CD14-positive monocyte (primary cell): Measurements from ENCODE around the gene ZCCHC14. TPM values are rescaled to one million over a fixed set of nuclear protein-coding genes. Genes with fewer than 3 reads are reported as not detected.
"Not testable (repeated sequence)": the region's sequence is repeated elsewhere in the genome, so short reads cannot be mapped to it uniquely, and the experiment has no call there.

Source experiments
- DNase-seq, 3 donors: peaks; one replicate each; pipeline ENCODE4 v3.0.0-alpha.2; 2011 to 2022
- H2AFZ ChIP-seq: 2 replicates; pipeline ENCODE4 v1.6.0; 2012; ENCODE audit warnings: mild to moderate bottlenecking, low read depth, low read length, inconsistent platforms; ENCODE audit not compliant: insufficient read depth, poor library complexity, severe bottlenecking
- H3K27ac ChIP-seq, 2 donors: 1 replicate in 1 of 2; 2 replicates in 1 of 2; pipeline ENCODE4 v1.5.1; 2012 to 2013; ENCODE audit warnings: low read length in 2 of 2, control low read depth in 1 of 2, inconsistent platforms in 1 of 2, low read depth in 1 of 2, mild to moderate bottlenecking in 1 of 2
- H3K27me3 ChIP-seq, 2 donors: one replicate each; pipeline versions ENCODE4 v1.6.0 to v1.6.1; 2011 to 2013; ENCODE audit warnings: low read length in 2 of 2; ENCODE audit not compliant: control insufficient read depth in 2 of 2, insufficient read depth in 2 of 2
- H3K36me3 ChIP-seq, 2 donors: replicated peaks in 1 of 2; 1 replicate in 1 of 2; 2 replicates in 1 of 2; pipeline versions ENCODE4 v1.5.1 to v1.6.1; 2012 to 2013; ENCODE audit warnings: low read length in 2 of 2, control low read depth in 1 of 2, inconsistent platforms in 1 of 2, mild to moderate bottlenecking in 1 of 2; ENCODE audit not compliant: insufficient read depth in 2 of 2, control insufficient read depth in 1 of 2
- H3K4me1 ChIP-seq, 2 donors: 1 replicate in 1 of 2; 2 replicates in 1 of 2; pipeline versions ENCODE4 v1.5.1 to v1.6.1; 2012 to 2013; ENCODE audit warnings: low read length in 2 of 2, control low read depth in 1 of 2, inconsistent platforms in 1 of 2, mild to moderate bottlenecking in 1 of 2, moderate library complexity in 1 of 2; ENCODE audit not compliant: insufficient read depth in 2 of 2, control insufficient read depth in 1 of 2
- H3K4me2 ChIP-seq: replicated peaks from 2 replicates; pipeline ENCODE3; 2012; ENCODE audit warnings: low read length, moderate library complexity, mild to moderate bottlenecking; ENCODE audit not compliant: poor library complexity, severe bottlenecking; ENCODE audit errors: extremely low read depth
- H3K4me3 ChIP-seq, 3 experiments: fragments of 200-600 bp in 1 of 3; sonication (generic) in 1 of 3; replicated peaks in 1 of 3; 1 replicate in 2 of 3; 2 replicates in 1 of 3; pipeline ENCODE4 v1.5.1; 2011 to 2013; ENCODE audit warnings: low read length in 3 of 3, mild to moderate bottlenecking in 3 of 3, control low read depth in 2 of 3, low read depth in 2 of 3, inconsistent platforms in 1 of 3, moderate library complexity in 1 of 3
- H3K79me2 ChIP-seq: 2 replicates; pipeline ENCODE4 v1.6.0; 2012; ENCODE audit warnings: mild to moderate bottlenecking, control low read depth, inconsistent platforms, low read length, moderate library complexity; ENCODE audit not compliant: insufficient read depth
- H3K9ac ChIP-seq: 2 replicates; pipeline ENCODE4 v1.6.0; 2017; ENCODE audit warnings: low read length, mild to moderate bottlenecking; ENCODE audit not compliant: insufficient read depth, poor library complexity, severe bottlenecking
- H3K9me3 ChIP-seq, 2 donors: replicated peaks in 1 of 2; 1 replicate in 1 of 2; 2 replicates in 1 of 2; pipeline versions ENCODE4 v1.5.1 to v1.6.1; 2012 to 2013; ENCODE audit warnings: low read length in 2 of 2, control low read depth in 1 of 2; ENCODE audit not compliant: control insufficient read depth in 1 of 2, insufficient read depth in 1 of 2
- H4K20me1 ChIP-seq: 2 replicates; pipeline ENCODE4 v1.6.0; 2012; ENCODE audit warnings: mild to moderate bottlenecking, low read length, control low read depth, moderate library complexity; ENCODE audit not compliant: insufficient read depth
- H3K27ac Mint-ChIP-seq, 7 donors: one replicate each; pipeline ENCODE4 v1.8.0; 2020; ENCODE audit warnings: mild to moderate bottlenecking in 7 of 7, mixed read lengths in 7 of 7, moderate library complexity in 6 of 7, inconsistent platforms in 2 of 7
- H3K27me3 Mint-ChIP-seq, 3 donors: one replicate each; pipeline ENCODE4 v1.8.0; 2021 to 2022; ENCODE audit warnings: low read depth in 3 of 3, mild to moderate bottlenecking in 3 of 3, mixed read lengths in 3 of 3, moderate library complexity in 3 of 3, inconsistent platforms in 1 of 3
- H3K36me3 Mint-ChIP-seq, 2 donors: one replicate each; pipeline ENCODE4 v1.8.0; 2020; ENCODE audit warnings: mixed read lengths in 2 of 2, inconsistent platforms in 1 of 2, mild to moderate bottlenecking in 1 of 2
- H3K4me1 Mint-ChIP-seq: one replicate; pipeline ENCODE4 v1.8.0; 2020; ENCODE audit warnings: mild to moderate bottlenecking, mixed read lengths
- H3K4me3 Mint-ChIP-seq, 2 donors: one replicate each; pipeline ENCODE4 v1.8.0; 2020; ENCODE audit warnings: mild to moderate bottlenecking in 2 of 2, mixed read lengths in 2 of 2, moderate library complexity in 1 of 2
- H3K9me3 Mint-ChIP-seq, 7 donors: one replicate each; pipeline ENCODE4 v1.8.0; 2020 to 2022; ENCODE audit warnings: mixed read lengths in 7 of 7, mild to moderate bottlenecking in 6 of 7, moderate library complexity in 6 of 7, inconsistent platforms in 2 of 7
- whole genome bisulfite sequencing: methylation state at CpG from one replicate; pipeline ENCODE4 v1.1.5; 2013; ENCODE audit warnings: missing lambda C conversion rate; ENCODE audit not compliant: insufficient coverage; 5-methylcytosine and 5-hydroxymethylcytosine counted together
- intact Hi-C, 2 donors: fragments of 100-400 bp; cut with micrococcal nuclease; formaldehyde crosslinking; loops; one replicate each; pipeline versions ENCODE4 v1.15.0 to v1.15.1; 2023
- polyA plus RNA-seq, 3 donors: library from polyadenylated mRNA; depleted of rRNA in 1 of 3; unstranded in 2 of 3; stranded (reverse) in 1 of 3; fragments of 300-500 nt in 2 of 3; fragments of >200 nt in 1 of 3; fragmentation: Illumina TruSeq in 2 of 3; gene quantifications; 1 replicate in 2 of 3; 2 replicates in 1 of 3; pipeline ENCODE4 v1.2.3, GENCODE V29; 2012 to 2021
- TF ChIP-seq, protein P1 (sequence below): fragments of 200-600 bp; IDR thresholded peaks from one replicate; pipeline ENCODE4 v1.8.0; 2022; ENCODE audit warnings: antibody characterized with exemption, mild to moderate bottlenecking

Gene ZCCHC14
- polyA plus RNA-seq, 3 donors = 0.11 to 4.0 (median 0.22) TPM

DNA sequence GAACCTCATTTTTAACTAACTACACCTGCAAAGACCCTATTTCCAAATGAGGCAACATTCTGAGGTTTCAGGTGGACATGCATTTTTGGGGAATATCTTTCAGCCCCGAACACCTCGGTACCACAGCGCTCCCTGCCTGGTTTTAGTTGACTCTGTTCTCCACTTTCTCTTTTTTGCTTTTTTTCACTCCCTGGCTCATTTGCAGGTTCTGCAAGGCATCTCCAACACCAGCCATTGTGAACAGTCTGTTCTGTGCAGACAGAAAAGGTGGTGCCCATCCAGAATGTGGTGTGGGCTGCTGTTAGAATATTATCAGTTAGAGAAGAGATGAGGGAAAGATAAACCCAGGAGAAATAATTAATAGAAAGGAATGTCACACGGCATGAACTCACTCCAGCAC, 32.5 kb upstream of the ZCCHC14 start:
- intact Hi-C loops = no loop called here
- WGBS = 82% methylated on average over 3 of the region's 4 CpGs

DNA sequence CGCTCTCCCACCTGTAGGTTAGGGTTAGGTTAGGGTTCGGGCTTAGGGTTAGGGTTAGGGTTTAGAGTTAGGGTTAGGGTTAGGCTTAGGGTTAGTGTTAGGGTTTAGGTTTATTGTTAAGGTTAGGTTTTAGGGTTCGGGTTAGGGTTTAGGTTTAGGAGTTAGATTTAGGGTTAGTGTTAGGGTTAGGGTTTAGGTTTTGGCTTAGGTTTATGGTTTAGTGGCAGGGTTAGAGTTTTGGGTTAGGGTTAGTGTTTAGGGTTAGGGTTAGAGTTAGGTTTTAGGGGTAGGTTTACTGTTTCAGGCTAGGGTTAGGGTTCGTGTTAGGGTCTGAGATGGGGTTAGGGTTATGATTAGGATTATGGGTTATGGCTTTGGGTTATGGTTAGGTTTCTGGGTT, 31.6 kb upstream of the ZCCHC14 start:
- DNase-seq = no peak
- no peaks in the 10 kb centered on the region for H3K4me1 ChIP-seq
- H3K27ac Mint-ChIP-seq = peak overlapping the region in 1 of 7 donors; percentile 7
- TF ChIP-seq, protein P1, sequence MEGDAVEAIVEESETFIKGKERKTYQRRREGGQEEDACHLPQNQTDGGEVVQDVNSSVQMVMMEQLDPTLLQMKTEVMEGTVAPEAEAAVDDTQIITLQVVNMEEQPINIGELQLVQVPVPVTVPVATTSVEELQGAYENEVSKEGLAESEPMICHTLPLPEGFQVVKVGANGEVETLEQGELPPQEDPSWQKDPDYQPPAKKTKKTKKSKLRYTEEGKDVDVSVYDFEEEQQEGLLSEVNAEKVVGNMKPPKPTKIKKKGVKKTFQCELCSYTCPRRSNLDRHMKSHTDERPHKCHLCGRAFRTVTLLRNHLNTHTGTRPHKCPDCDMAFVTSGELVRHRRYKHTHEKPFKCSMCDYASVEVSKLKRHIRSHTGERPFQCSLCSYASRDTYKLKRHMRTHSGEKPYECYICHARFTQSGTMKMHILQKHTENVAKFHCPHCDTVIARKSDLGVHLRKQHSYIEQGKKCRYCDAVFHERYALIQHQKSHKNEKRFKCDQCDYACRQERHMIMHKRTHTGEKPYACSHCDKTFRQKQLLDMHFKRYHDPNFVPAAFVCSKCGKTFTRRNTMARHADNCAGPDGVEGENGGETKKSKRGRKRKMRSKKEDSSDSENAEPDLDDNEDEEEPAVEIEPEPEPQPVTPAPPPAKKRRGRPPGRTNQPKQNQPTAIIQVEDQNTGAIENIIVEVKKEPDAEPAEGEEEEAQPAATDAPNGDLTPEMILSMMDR = no peak
- H3K4me1 Mint-ChIP-seq = no peaks in the 10 kb centered on the region
- H3K27ac ChIP-seq = no peak overlapping the region
- H3K4me2 ChIP-seq = no peak overlapping the region
- no peaks in the 10 kb centered on the region for H4K20me1 ChIP-seq
- H3K27me3 Mint-ChIP-seq = peaks cover 7 to 23% (median 15%) of the 10 kb centered on the region in 3 donors
- H3K9me3 Mint-ChIP-seq = peaks cover 2 to 8% (median 7%) of the 10 kb centered on the region in 7 donors
- peaks cover 0 to 7% of the 10 kb centered on the region in 2 donors for H3K9me3 ChIP-seq
- 87% methylated on average over 4 of the region's 4 CpGs for WGBS
- intact Hi-C loops = no loop called here
- H3K4me3 Mint-ChIP-seq = no peak overlapping the region
- peaks cover 0 to 3% of the 10 kb centered on the region in 2 donors for H3K27me3 ChIP-seq
- H3K4me3 ChIP-seq = no peak overlapping the region
- no peaks in the 10 kb centered on the region for H3K36me3 Mint-ChIP-seq
- no peaks in the 10 kb centered on the region for H3K79me2 ChIP-seq
- H3K9ac ChIP-seq = no peak overlapping the region
- H3K36me3 ChIP-seq = no peaks in the 10 kb centered on the region
- no peak overlapping the region for H2AFZ ChIP-seq

More for the DNA sequence above, 32.5 kb upstream of the ZCCHC14 start:
- H2AFZ ChIP-seq = no peak overlapping the region
- Mint-ChIP-seq H3K4me3 (no peak overlapping the region), H3K27me3 (peaks cover 7 to 21% (median 20%) of the 10 kb centered on the region in 3 donors), H3K9me3 (peaks cover 6 to 16% (median 14%) of the 10 kb centered on the region in 7 donors), H3K4me1 (no peaks in the 10 kb centered on the region), H3K36me3 (no peaks in the 10 kb centered on the region), H3K27ac (no peak overlapping the region)
- no peaks in the 10 kb centered on the region for H4K20me1 ChIP-seq
- H3K4me3 ChIP-seq = no peak overlapping the region
- H3K9ac ChIP-seq = no peak overlapping the region
- no peak overlapping the region for H3K4me2 ChIP-seq
- H3K36me3 ChIP-seq = no peaks in the 10 kb centered on the region
- peaks cover 0 to 11% of the 10 kb centered on the region in 2 donors for H3K9me3 ChIP-seq
- no peaks in the 10 kb centered on the region for H3K79me2 ChIP-seq
- no peaks in the 10 kb centered on the region for H3K4me1 ChIP-seq
- DNase-seq = no peak
- TF ChIP-seq, protein P1 = no peak
- H3K27me3 ChIP-seq = peaks cover 0 to 3% of the 10 kb centered on the region in 2 donors
- H3K27ac ChIP-seq = no peak overlapping the region

DNA sequence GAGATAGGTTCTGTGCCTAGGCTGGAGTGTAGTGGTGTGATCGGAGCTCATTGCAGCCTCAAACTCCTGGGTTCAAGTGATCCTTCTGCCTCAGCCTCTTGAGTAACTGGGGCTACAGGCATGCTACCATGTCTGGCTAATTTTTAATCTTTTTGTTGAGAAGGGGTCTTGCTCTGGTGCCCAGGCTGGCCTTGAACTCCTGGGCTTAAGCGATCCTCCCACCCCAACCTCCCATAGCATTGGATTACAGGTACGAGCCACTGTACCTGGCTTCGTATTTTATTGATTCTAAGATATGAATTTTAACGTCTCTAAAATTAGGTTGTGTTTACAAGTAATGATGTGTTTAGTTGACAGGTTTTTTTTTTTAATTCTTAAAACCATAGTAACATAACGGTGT, 30.8 kb upstream of the ZCCHC14 start:
- H3K27ac Mint-ChIP-seq, H3K9me3 ChIP-seq, H3K36me3 ChIP-seq, H3K4me1 Mint-ChIP-seq, H3K27ac ChIP-seq, H3K9me3 Mint-ChIP-seq, intact Hi-C loops, H4K20me1 ChIP-seq, H3K4me2 ChIP-seq, DNase-seq, H2AFZ ChIP-seq, H3K4me3 ChIP-seq, H3K36me3 Mint-ChIP-seq, H3K9ac ChIP-seq, H3K27me3 ChIP-seq, H3K4me1 ChIP-seq, H3K79me2 ChIP-seq, H3K4me3 Mint-ChIP-seq: not testable (repeated sequence)
- H3K27me3 Mint-ChIP-seq = peaks cover 9 to 24% (median 15%) of the 10 kb centered on the region in 3 donors
- no CpG with 5 or more reads among the region's 6 CpGs for WGBS
